ENCODE measurements around the gene KIFBP. TPM values are rescaled to one million over a fixed set of nuclear protein-coding genes. Genes with fewer than 3 reads are reported as not detected.

The KIFBP gene
- total and polyA plus RNA-seq, 2 donors (not counting 1 experiment from before 2014, with no cell fraction given) = 29.7 to 62.0 TPM

GRCh38 chr10:68955832-68956532 is 32.6 kb upstream of the KIFBP start, which contains the start of gene DDX21:
Gene DDX21 (plus strand): TSS chr10:68956170. CDS start chr10:68956226, 56 bp downstream.
- H3K9me3 ChIP-seq (ENCODE audit: control insufficient read depth, insufficient read depth, low read depth, low read length) = no peaks in the 10 kb centered on the region
- peaks cover 3% of the 10 kb centered on the region for H4K20me1 ChIP-seq (ENCODE audit: control insufficient read depth, extremely low read depth, insufficient read depth, low read length)
- TF ChIP-seq CTCF (conservative IDR thresholded peaks at IDR 0.05 in 1 of 2, IDR thresholded peaks at IDR 0.05 in 1 of 2; ENCODE audit: low read depth in 1 of 2, low read length in 2 of 2) = peak; percentile 62 to 67
- TF ChIP-seq EZH2 (IDR thresholded peaks at IDR 0.05; ENCODE audit: low read length, missing control alignments) = no peak
- peak within 1 kb of the TSS; percentile 83 to 99 (median 96) for H3K4me3 ChIP-seq (replicated peaks in 1 of 4; ENCODE audit: control extremely low read depth in 1 of 4, insufficient read depth in 1 of 4, low read depth in 3 of 4, low read length in 4 of 4)
- no peaks in the 10 kb centered on the region for H3K4me1 ChIP-seq (ENCODE audit: control insufficient read depth, extremely low read depth, insufficient read depth, low read length)
- peak within 1 kb of the TSS; percentile 96 for H2AFZ ChIP-seq (ENCODE audit: low read length)
- H3K79me2 ChIP-seq (ENCODE audit: control insufficient read depth, insufficient read depth, low read length) = peaks cover 48% of the 10 kb centered on the region
- peak within 1 kb of the TSS; percentile 96 for H3K9ac ChIP-seq (ENCODE audit: insufficient read depth, low read length)
- peaks cover 2% of the 10 kb centered on the region for H3K36me3 ChIP-seq (ENCODE audit: control insufficient read depth, insufficient read depth, low read length)
- no peaks in the 10 kb centered on the region for H3K27me3 ChIP-seq (ENCODE audit: control insufficient read depth, insufficient read depth, low read length)
- H3K27ac ChIP-seq (ENCODE audit: insufficient read depth, low read length) = peak within 1 kb of the TSS; percentile 98
- peak; percentile 94 for DNase-seq (ENCODE audit: low read depth in 2 of 2)
- peak within 1 kb of the TSS; percentile 88 for H3K4me2 ChIP-seq (ENCODE audit: extremely low read depth, insufficient read depth, low read length)

- Histone ChIP-seq H3K27me3 (ENCODE audit: control insufficient read depth, insufficient read depth, low read length) (no peaks in the 10 kb centered on the region), H3K9me3 (ENCODE audit: control insufficient read depth, insufficient read depth, low read depth, low read length) (no peaks in the 10 kb centered on the region), H3K4me2 (ENCODE audit: extremely low read depth, insufficient read depth, low read length) (peak overlapping the region; percentile 78), H3K79me2 (ENCODE audit: control insufficient read depth, insufficient read depth, low read length) (peaks cover 57% of the 10 kb centered on the region), H3K27ac (ENCODE audit: insufficient read depth, low read length) (peak overlapping the region; percentile 98), H3K36me3 (ENCODE audit: control insufficient read depth, insufficient read depth, low read length) (peaks cover 2% of the 10 kb centered on the region), H3K4me1 (ENCODE audit: control insufficient read depth, extremely low read depth, insufficient read depth, low read length) (no peaks in the 10 kb centered on the region), H3K9ac (ENCODE audit: insufficient read depth, low read length) (no peak overlapping the region), H3K4me3 (replicated peaks in 1 of 4; ENCODE audit: control extremely low read depth in 1 of 4, insufficient read depth in 1 of 4, low read depth in 3 of 4, low read length in 4 of 4) (peak overlapping the region; percentile 83 to 99 (median 96)), H2AFZ (ENCODE audit: low read length) (no peak overlapping the region), H4K20me1 (ENCODE audit: control insufficient read depth, extremely low read depth, insufficient read depth, low read length) (peaks cover 3% of the 10 kb centered on the region)
- no peak for TF ChIP-seq CTCF (conservative IDR thresholded peaks at IDR 0.05 in 1 of 2, IDR thresholded peaks at IDR 0.05 in 1 of 2; ENCODE audit: low read depth in 1 of 2, low read length in 2 of 2)
- no peak for TF ChIP-seq EZH2 (IDR thresholded peaks at IDR 0.05; ENCODE audit: low read length, missing control alignments)
- no peak for DNase-seq (ENCODE audit: low read depth in 2 of 2)
Measured at GRCh38 chr10:68957284-68957615, 31.4 kb upstream of the KIFBP start.

GRCh38 chr10:68957654-68958053 is 30.9 kb upstream of the KIFBP start:
- Histone ChIP-seq H2AFZ (ENCODE audit: low read length) (no peak overlapping the region), H3K36me3 (ENCODE audit: control insufficient read depth, insufficient read depth, low read length) (peaks cover 2% of the 10 kb centered on the region), H4K20me1 (ENCODE audit: control insufficient read depth, extremely low read depth, insufficient read depth, low read length) (peaks cover 3% of the 10 kb centered on the region), H3K27me3 (ENCODE audit: control insufficient read depth, insufficient read depth, low read length) (no peaks in the 10 kb centered on the region), H3K79me2 (ENCODE audit: control insufficient read depth, insufficient read depth, low read length) (peaks cover 61% of the 10 kb centered on the region), H3K4me2 (ENCODE audit: extremely low read depth, insufficient read depth, low read length) (peak overlapping the region; percentile 78), H3K4me1 (ENCODE audit: control insufficient read depth, extremely low read depth, insufficient read depth, low read length) (no peaks in the 10 kb centered on the region), H3K9ac (ENCODE audit: insufficient read depth, low read length) (no peak overlapping the region), H3K4me3 (replicated peaks in 1 of 4; ENCODE audit: control extremely low read depth in 1 of 4, insufficient read depth in 1 of 4, low read depth in 3 of 4, low read length in 4 of 4) (peak overlapping the region; percentile 83 to 99 (median 96)), H3K9me3 (ENCODE audit: control insufficient read depth, insufficient read depth, low read depth, low read length) (no peaks in the 10 kb centered on the region), H3K27ac (ENCODE audit: insufficient read depth, low read length) (peak overlapping the region; percentile 98)
- peak in 1 of 2 donors; percentile 8 for DNase-seq (ENCODE audit: low read depth in 2 of 2)
- no peak for TF ChIP-seq EZH2 (IDR thresholded peaks at IDR 0.05; ENCODE audit: low read length, missing control alignments)
- no peak for TF ChIP-seq CTCF (conservative IDR thresholded peaks at IDR 0.05 in 1 of 2, IDR thresholded peaks at IDR 0.05 in 1 of 2; ENCODE audit: low read depth in 1 of 2, low read length in 2 of 2)
